H9 (cell line): ENCODE measurements around the gene TMEM219. TPM values are rescaled to one million over a fixed set of nuclear protein-coding genes. Genes with fewer than 3 reads are reported as not detected.

Experiments
- DNase-seq: peaks from one replicate; pipeline ENCODE4 v3.0.0-alpha.2; 2017
- H2AFZ ChIP-seq: one replicate; pipeline ENCODE4 v1.6.1; 2013; ENCODE audit warnings: mild to moderate bottlenecking, low read length, control low read depth, moderate library complexity
- H2AK5ac ChIP-seq: 2 replicates; pipeline ENCODE4 v1.6.1; 2013; ENCODE audit warnings: low read length, control low read depth, mixed read lengths; ENCODE audit not compliant: insufficient read length
- H2BK120ac ChIP-seq: one replicate; pipeline ENCODE4 v1.6.1; 2013; ENCODE audit warnings: low read depth, mild to moderate bottlenecking, low read length, control low read depth, inconsistent platforms; ENCODE audit not compliant: poor library complexity, severe bottlenecking
- H2BK12ac ChIP-seq: 2 replicates; pipeline ENCODE4 v1.6.1; 2013; ENCODE audit warnings: low read length, control low read depth, mixed read lengths, low read depth; ENCODE audit not compliant: insufficient read length
- H2BK15ac ChIP-seq: 2 replicates; pipeline ENCODE4 v1.6.1; 2013; ENCODE audit warnings: low read depth, low read length, control low read depth
- H2BK20ac ChIP-seq: one replicate; pipeline ENCODE4 v1.6.1; 2013; ENCODE audit warnings: low read depth, mild to moderate bottlenecking, low read length, control low read depth, inconsistent platforms; ENCODE audit not compliant: poor library complexity, severe bottlenecking
- H2BK5ac ChIP-seq: 2 replicates; pipeline ENCODE4 v1.6.1; 2013; ENCODE audit warnings: low read length, control low read depth, mixed read lengths; ENCODE audit not compliant: insufficient read length
- H3K14ac ChIP-seq: 2 replicates; pipeline ENCODE4 v1.6.1; 2013; ENCODE audit warnings: low read length, control low read depth; ENCODE audit not compliant: insufficient read depth
- H3K18ac ChIP-seq: 2 replicates; pipeline ENCODE4 v1.6.1; 2013; ENCODE audit warnings: low read depth, mild to moderate bottlenecking, mixed read lengths, low read length, control low read depth; ENCODE audit not compliant: insufficient read length
- H3K23ac ChIP-seq: 2 replicates; pipeline ENCODE4 v1.6.1; 2013; ENCODE audit warnings: low read length, control low read depth, mixed read lengths, low read depth; ENCODE audit not compliant: insufficient read length
- H3K23me2 ChIP-seq: 2 replicates; pipeline ENCODE4 v1.6.1; 2013; ENCODE audit warnings: low read depth, mild to moderate bottlenecking, mixed read lengths, low read length, control low read depth; ENCODE audit not compliant: insufficient read length, poor library complexity, severe bottlenecking
- H3K27ac ChIP-seq: 2 replicates; pipeline ENCODE4 v1.5.1; 2013; ENCODE audit warnings: low read length, control low read depth, mixed read lengths, low read depth; ENCODE audit not compliant: insufficient read length
- H3K27me3 ChIP-seq: 2 replicates; pipeline ENCODE4 v1.6.1; 2013; ENCODE audit warnings: low read length, control low read depth, inconsistent platforms; ENCODE audit not compliant: insufficient read depth
- H3K4ac ChIP-seq: 2 replicates; pipeline ENCODE4 v1.6.1; 2013; ENCODE audit warnings: low read depth, mild to moderate bottlenecking, control low read depth, inconsistent platforms, low read length, moderate library complexity
- H3K4me1 ChIP-seq: 2 replicates; pipeline ENCODE4 v1.6.1; 2013; ENCODE audit warnings: low read length, control low read depth, inconsistent platforms; ENCODE audit not compliant: insufficient read depth
- H3K4me2 ChIP-seq: 2 replicates; pipeline ENCODE4 v1.6.1; 2013; ENCODE audit warnings: low read length, control low read depth, mixed read lengths; ENCODE audit not compliant: insufficient read length, insufficient read depth
- H3K56ac ChIP-seq: 2 replicates; pipeline ENCODE4 v1.6.1; 2013; ENCODE audit warnings: low read depth, mild to moderate bottlenecking, mixed read lengths, low read length, control low read depth; ENCODE audit not compliant: insufficient read length
- H3K79me1 ChIP-seq: 2 replicates; pipeline ENCODE4 v1.6.1; 2013; ENCODE audit warnings: low read depth, mild to moderate bottlenecking, moderate library complexity, low read length, control low read depth, inconsistent platforms; ENCODE audit not compliant: insufficient read depth, poor library complexity, severe bottlenecking
- H3K79me2 ChIP-seq: 2 replicates; pipeline ENCODE4 v1.6.1; 2013; ENCODE audit warnings: low read length, control low read depth, inconsistent platforms; ENCODE audit not compliant: insufficient read depth
- H3K9ac ChIP-seq: 2 replicates; pipeline ENCODE4 v1.6.1; 2013; ENCODE audit warnings: low read length, control low read depth, mixed read lengths; ENCODE audit not compliant: insufficient read length; ENCODE audit errors: extremely low read depth
- H3K9me3 ChIP-seq: one replicate; pipeline ENCODE4 v1.6.1; 2013; ENCODE audit warnings: low read depth, low read length, inconsistent platforms; ENCODE audit not compliant: control insufficient read depth
- H3T11ph ChIP-seq: one replicate; pipeline ENCODE4 v1.6.1; 2013; ENCODE audit warnings: mild to moderate bottlenecking, low read length, control low read depth, inconsistent platforms
- H4K20me1 ChIP-seq: one replicate; pipeline ENCODE4 v1.6.1; 2013; ENCODE audit not compliant: control insufficient read depth, insufficient read length, insufficient read depth
- H4K5ac ChIP-seq: 2 replicates; pipeline ENCODE4 v1.6.1; 2013; ENCODE audit warnings: low read depth, mild to moderate bottlenecking, mixed read lengths, low read length, control low read depth; ENCODE audit not compliant: insufficient read length
- H4K8ac ChIP-seq: replicated peaks from 2 replicates; pipeline ENCODE4 v1.6.1; 2013; ENCODE audit warnings: low read length, control low read depth, mixed read lengths, low read depth; ENCODE audit not compliant: insufficient read length
- H4K91ac ChIP-seq: 2 replicates; pipeline ENCODE4 v1.6.1; 2013; ENCODE audit warnings: low read depth, mild to moderate bottlenecking, moderate library complexity, mixed read lengths, low read length, control low read depth; ENCODE audit not compliant: insufficient read length
- H3K27ac Mint-ChIP-seq, 3 experiments: 2 replicates in 2 of 3; 3 replicates in 1 of 3; pipeline ENCODE4 v1.8.0; 2020 to 2021; ENCODE audit warnings: mixed read lengths in 3 of 3, mild to moderate bottlenecking in 1 of 3, moderate library complexity in 1 of 3
- H3K27me3 Mint-ChIP-seq: 2 replicates; pipeline ENCODE4 v1.8.0; 2021; ENCODE audit warnings: low read depth, mild to moderate bottlenecking, moderate library complexity, mixed read lengths
- H3K36me3 Mint-ChIP-seq, 3 experiments: 2 replicates in 2 of 3; 3 replicates in 1 of 3; pipeline ENCODE4 v1.8.0; 2020 to 2021; ENCODE audit warnings: low read depth in 3 of 3, mixed read lengths in 3 of 3; ENCODE audit not compliant: insufficient read depth in 1 of 3
- H3K4me1 Mint-ChIP-seq, 2 experiments: 2 replicates each; pipeline ENCODE4 v1.8.0; 2020; ENCODE audit warnings: mixed read lengths in 2 of 2
- H3K4me3 Mint-ChIP-seq, 2 experiments: 2 replicates in 1 of 2; 3 replicates in 1 of 2; pipeline ENCODE4 v1.8.0; 2020 to 2021; ENCODE audit warnings: mild to moderate bottlenecking in 2 of 2, mixed read lengths in 2 of 2, moderate library complexity in 1 of 2
- H3K9me3 Mint-ChIP-seq, 2 experiments: 2 replicates in 1 of 2; 3 replicates in 1 of 2; pipeline ENCODE4 v1.8.0; 2020; ENCODE audit warnings: mild to moderate bottlenecking in 2 of 2, mixed read lengths in 2 of 2, moderate library complexity in 1 of 2
- WGBS: extraction: QIAGEN DNeasy Blood & Tissue Kit; methylation state at CpG from one replicate; pipeline ENCODE4 v1.1.7; 2013; ENCODE audit warnings: missing lambda C conversion rate, low lambda C conversion rate, mixed read lengths; ENCODE audit not compliant: insufficient read length; ENCODE audit errors: extremely low coverage; 5-methylcytosine and 5-hydroxymethylcytosine counted together
- total RNA-seq: library from RNA; stranded (reverse); gene quantifications from 2 replicates; pipeline ENCODE4 v1.2.1, GENCODE V29; 2021
- TF ChIP-seq, protein P1 (sequence below): fragments of 200-600 bp; sonication (generic); conservative IDR thresholded peaks from 3 replicates; pipeline ENCODE4 v1.8.0; 2021; ENCODE audit warnings: antibody characterized with exemption, mild to moderate bottlenecking

The TMEM219 gene
- total RNA-seq, 1 experiment from 2014 or later = 89.1 TPM

GRCh38 chr16:29962344-29962994, 590 bp downstream of the TMEM219 start:
- no peak overlapping the region for H3K27ac ChIP-seq

More at GRCh38 chr16:29962344-29962994, 590 bp downstream of the TMEM219 start:
- DNase-seq = no peak
- H4K20me1 ChIP-seq = no peaks in the 10 kb centered on the region
- no peak overlapping the region for H3T11ph ChIP-seq
- peaks cover 4% of the 10 kb centered on the region for H3K27me3 Mint-ChIP-seq
- H2BK12ac ChIP-seq = no peak overlapping the region
- TF ChIP-seq, protein P1, sequence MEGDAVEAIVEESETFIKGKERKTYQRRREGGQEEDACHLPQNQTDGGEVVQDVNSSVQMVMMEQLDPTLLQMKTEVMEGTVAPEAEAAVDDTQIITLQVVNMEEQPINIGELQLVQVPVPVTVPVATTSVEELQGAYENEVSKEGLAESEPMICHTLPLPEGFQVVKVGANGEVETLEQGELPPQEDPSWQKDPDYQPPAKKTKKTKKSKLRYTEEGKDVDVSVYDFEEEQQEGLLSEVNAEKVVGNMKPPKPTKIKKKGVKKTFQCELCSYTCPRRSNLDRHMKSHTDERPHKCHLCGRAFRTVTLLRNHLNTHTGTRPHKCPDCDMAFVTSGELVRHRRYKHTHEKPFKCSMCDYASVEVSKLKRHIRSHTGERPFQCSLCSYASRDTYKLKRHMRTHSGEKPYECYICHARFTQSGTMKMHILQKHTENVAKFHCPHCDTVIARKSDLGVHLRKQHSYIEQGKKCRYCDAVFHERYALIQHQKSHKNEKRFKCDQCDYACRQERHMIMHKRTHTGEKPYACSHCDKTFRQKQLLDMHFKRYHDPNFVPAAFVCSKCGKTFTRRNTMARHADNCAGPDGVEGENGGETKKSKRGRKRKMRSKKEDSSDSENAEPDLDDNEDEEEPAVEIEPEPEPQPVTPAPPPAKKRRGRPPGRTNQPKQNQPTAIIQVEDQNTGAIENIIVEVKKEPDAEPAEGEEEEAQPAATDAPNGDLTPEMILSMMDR = no peak
- H3K9me3 ChIP-seq = no peaks in the 10 kb centered on the region
- H3K18ac ChIP-seq = no peak overlapping the region
- H3K9ac ChIP-seq = peak overlapping the region; percentile 46
- H4K5ac ChIP-seq = no peak overlapping the region
- H3K27me3 ChIP-seq = no peaks in the 10 kb centered on the region
- H3K4me3 Mint-ChIP-seq = peak overlapping the region; percentile 78 to 87
- H3K4ac ChIP-seq = no peak overlapping the region
- H3K27ac Mint-ChIP-seq = peak overlapping the region in 1 of 3 experiments; percentile 61; a peak in 1 of 7 replicates
- H3K14ac ChIP-seq = no peak overlapping the region
- H2BK5ac ChIP-seq = no peak overlapping the region
- no peak overlapping the region for H4K91ac ChIP-seq
- no peak overlapping the region for H2BK120ac ChIP-seq
- H2AK5ac ChIP-seq = no peak overlapping the region
- no peaks in the 10 kb centered on the region for H3K79me2 ChIP-seq
- no CpG with 5 or more reads among the region's 18 CpGs for WGBS
- H3K36me3 Mint-ChIP-seq = peaks cover 3 to 16% (median 16%) of the 10 kb centered on the region in 3 experiments
- H4K8ac ChIP-seq = no peak overlapping the region
- no peak overlapping the region for H2AFZ ChIP-seq
- peak overlapping the region; percentile 47 for H3K4me2 ChIP-seq
- H3K4me1 ChIP-seq = no peaks in the 10 kb centered on the region; the same call in 1 of the 2 replicates
- no peak overlapping the region for H3K56ac ChIP-seq
- H3K23me2 ChIP-seq = peaks cover 9% of the 10 kb centered on the region
- H2BK20ac ChIP-seq = no peak overlapping the region
- no peaks in the 10 kb centered on the region for H3K79me1 ChIP-seq
- no peaks in the 10 kb centered on the region for H3K9me3 Mint-ChIP-seq
- no peak overlapping the region for H3K23ac ChIP-seq
- no peak overlapping the region for H2BK15ac ChIP-seq
- H3K4me1 Mint-ChIP-seq = peaks cover 13 to 16% of the 10 kb centered on the region in 2 experiments
